HepG2 (cell line): ENCODE results near the gene TIA1. TPM values are rescaled to one million over a fixed set of nuclear protein-coding genes. Genes with fewer than 3 reads are reported as not detected.
A peak's percentile ranks its signal among the peaks of the same experiment; 100 is the strongest.

Experiments
- CREBL2 ChIP-seq: sonication (generic); formaldehyde crosslinking; IDR thresholded peaks from 2 replicates; pipeline ENCODE4 v1.8.1; 2023; ENCODE audit warnings: missing genetic modification reagents, mild to moderate bottlenecking, borderline replicate concordance
- ELF3 ChIP-seq: IDR thresholded peaks from 2 replicates; pipeline ENCODE4 v1.6.1; 2016; ENCODE audit warnings: missing genetic modification reagents, missing compliant biosample characterization
- ERF ChIP-seq: IDR thresholded peaks from 2 replicates; pipeline ENCODE4 v1.6.1; 2018; ENCODE audit warnings: missing biosample characterization, missing genetic modification reagents
- FOXA1 ChIP-seq, 2 experiments: fragments of 450-650 bp in 1 of 2; sonication (generic) in 1 of 2; formaldehyde crosslinking in 1 of 2; IDR thresholded peaks; 2 replicates each; pipeline versions ENCODE4 v1.4.0 to v1.6.1; 2016 to 2020; ENCODE audit warnings: missing genetic modification reagents in 1 of 2
- HES4 ChIP-seq: sonication (generic); formaldehyde crosslinking; IDR thresholded peaks from 2 replicates; pipeline ENCODE4 v1.9.0; 2021; ENCODE audit warnings: mild to moderate bottlenecking, missing genetic modification reagents, borderline replicate concordance
- HNF1B ChIP-seq: sonication (generic); formaldehyde crosslinking; IDR thresholded peaks from 2 replicates; pipeline ENCODE4 v1.5.1; 2020; ENCODE audit warnings: mild to moderate bottlenecking, moderate library complexity, missing genetic modification reagents
- NR2F1 ChIP-seq, 2 experiments: fragments of 450-650 bp in 1 of 2; formaldehyde crosslinking in 1 of 2; IDR thresholded peaks; 2 replicates each; pipeline versions ENCODE4 v1.5.0 to v1.6.1; 2016 to 2020; ENCODE audit warnings: mild to moderate bottlenecking in 1 of 2, missing compliant biosample characterization in 1 of 2, missing genetic modification reagents in 1 of 2, moderate library complexity in 1 of 2
- SIN3A ChIP-seq: IDR thresholded peaks from 2 replicates; pipeline ENCODE4 v1.6.1; 2011; ENCODE audit warnings: low read depth, mild to moderate bottlenecking, control low read depth, low read length, borderline replicate concordance
- SOX13 ChIP-seq, 3 experiments: fragments of 450-650 bp in 1 of 3; sonication (generic) in 1 of 3; formaldehyde crosslinking in 1 of 3; IDR thresholded peaks in 2 of 3; conservative IDR thresholded peaks in 1 of 3; 2 replicates each; pipeline versions ENCODE4 v1.5.0 to v1.6.1; 2016 to 2020; ENCODE audit warnings: antibody characterized with exemption in 1 of 3, mild to moderate bottlenecking in 1 of 3, missing compliant biosample characterization in 1 of 3, missing genetic modification reagents in 1 of 3, moderate library complexity in 1 of 3
- TEAD3 ChIP-seq: optimal IDR thresholded peaks from 2 replicates; pipeline ENCODE3; 2016; ENCODE audit warnings: borderline replicate concordance
- U2AF1 ChIP-seq: fragments of 200-400 bp; formaldehyde crosslinking; optimal IDR thresholded peaks from 2 replicates; pipeline ENCODE3; 2017; ENCODE audit warnings: mild to moderate bottlenecking, low read depth, low read length
- ZNF362 ChIP-seq: sonication (generic); formaldehyde crosslinking; IDR thresholded peaks from 2 replicates; pipeline ENCODE4 v1.4.0; 2020; ENCODE audit warnings: missing genetic modification reagents, mild to moderate bottlenecking, borderline replicate concordance
- polyA plus RNA-seq, 8 experiments: library from polyadenylated mRNA; depleted of rRNA in 3 of 8; stranded (reverse) in 7 of 8; unstranded in 1 of 8; fragments of >200 nt; fragmentation: Illumina TruSeq in 4 of 8; extraction: Trizol in 4 of 8; gene quantifications; 2 replicates each; pipeline versions ENCODE4 v1.2.1 to v1.2.3, GENCODE V29; 2011 to 2016; ENCODE audit warnings: low read depth in 4 of 8, missing spikeins in 1 of 8, mixed read lengths in 1 of 8; ENCODE audit not compliant: insufficient read depth in 1 of 8
- total RNA-seq, 5 experiments: library from RNA; depleted of rRNA; stranded (reverse); fragments of >200 nt; fragmentation: Illumina TruSeq; extraction: Trizol; gene quantifications; 2 replicates each; pipeline ENCODE4 v1.2.3, GENCODE V29; 2016; ENCODE audit warnings: low read depth in 1 of 5

TIA1 gene
- total and polyA plus RNA-seq, 2 of the 13 experiments (the other 11 are each of a cell fraction or from before 2014, with no cell fraction given) = 209 to 319 TPM

- no peak for TF ChIP-seq NR2F1 (CRISPR knock-in tag; IDR thresholded peaks at IDR 0.05)
- TF ChIP-seq SIN3A = no peak
- peak; percentile 52; the same call in 1 of the 2 replicates for TF ChIP-seq ZNF362 (CRISPR knock-in tag)
- TF ChIP-seq CREBL2 (CRISPR knock-in tag) = no peak
- TF ChIP-seq U2AF1 = no peak
- TF ChIP-seq HES4 (CRISPR knock-in tag) = no peak
- no peak for TF ChIP-seq ERF (CRISPR knock-in tag)
- no peak for TF ChIP-seq HNF1B (CRISPR knock-in tag)
- TF ChIP-seq SOX13 (IDR thresholded peaks at IDR 0.05) = no peak
- peak in 1 of 2 experiments; percentile 62; a peak in 2 of 4 replicates for TF ChIP-seq SOX13 (CRISPR knock-in tag; conservative IDR thresholded peaks at IDR 0.05 in 1 of 2, IDR thresholded peaks at IDR 0.05 in 1 of 2)
- no peak for TF ChIP-seq FOXA1 (IDR thresholded peaks at IDR 0.05)
- TF ChIP-seq FOXA1 (CRISPR knock-in tag; IDR thresholded peaks at IDR 0.05) = peak; percentile 68
- TF ChIP-seq ELF3 (CRISPR knock-in tag) = 0 out of 2 replicates have a peak, but pooled peaks have one; percentile 46
- peak; percentile 17 for TF ChIP-seq TEAD3 (CRISPR knock-in tag)
- TF ChIP-seq, all 625 proteins: peak for 10
These were observed 49.0 kb downstream of the TIA1 start (continued) for GRCh38 chr2:70199320-70199864.
